HG03139 (cell line): ENCODE data around the gene ASB11.
"Not testable (repeated sequence)": the region's sequence is repeated elsewhere in the genome, so short reads cannot be mapped to it uniquely, and the experiment has no call there.

Source experiments
- ATAC-seq: cut with Tn5 transposase; IDR thresholded peaks from one replicate; pipeline ENCODE4 v1.9.1; 2021; ENCODE audit not compliant: unreplicated experiment

The ASB11 gene

DNA sequence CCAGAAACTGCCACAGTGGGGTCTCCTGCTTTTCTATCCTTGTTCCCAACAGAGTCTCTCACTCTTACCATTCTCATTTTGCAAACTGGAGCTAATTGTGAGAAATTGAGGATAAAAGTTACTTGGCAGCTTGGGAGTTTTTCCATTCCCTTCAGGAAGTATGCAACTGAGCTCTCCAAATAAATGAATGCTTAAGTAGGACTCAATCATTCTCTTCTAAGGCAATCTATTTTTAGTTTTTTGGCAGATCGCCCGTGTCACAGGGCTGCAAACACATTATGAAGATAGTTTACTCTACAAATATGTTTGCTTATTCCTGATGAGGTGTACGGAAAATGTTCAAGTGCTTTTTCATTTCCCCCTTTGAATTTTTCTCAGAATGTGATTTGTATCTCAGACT is 5.3 kb downstream of the ASB11 start:
- no peak for ATAC-seq

GRCh38 chrX:15305899-15306298 is 9.5 kb downstream of the ASB11 start:
- not testable (repeated sequence) for ATAC-seq

DNA sequence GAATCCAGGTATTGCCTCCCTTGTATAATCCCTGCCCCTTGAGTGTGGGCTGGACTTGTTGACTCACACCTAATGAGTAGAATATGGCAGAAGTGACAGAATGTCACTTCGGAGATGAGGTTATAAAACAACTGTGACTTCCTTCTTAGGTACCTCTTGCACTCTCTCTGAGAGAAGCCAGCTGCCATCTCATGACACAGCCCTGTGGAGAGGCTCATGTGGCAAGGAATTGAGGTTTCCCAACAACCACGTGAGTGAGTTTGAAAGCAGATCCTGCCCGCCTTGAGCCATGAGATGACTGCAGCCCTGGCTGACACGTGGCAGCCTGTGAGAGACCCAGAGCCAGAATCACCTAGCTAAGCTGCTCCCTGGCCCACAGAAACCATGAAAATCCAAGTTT is 13.5 kb downstream of the ASB11 start:
- ATAC-seq, result no peak

DNA sequence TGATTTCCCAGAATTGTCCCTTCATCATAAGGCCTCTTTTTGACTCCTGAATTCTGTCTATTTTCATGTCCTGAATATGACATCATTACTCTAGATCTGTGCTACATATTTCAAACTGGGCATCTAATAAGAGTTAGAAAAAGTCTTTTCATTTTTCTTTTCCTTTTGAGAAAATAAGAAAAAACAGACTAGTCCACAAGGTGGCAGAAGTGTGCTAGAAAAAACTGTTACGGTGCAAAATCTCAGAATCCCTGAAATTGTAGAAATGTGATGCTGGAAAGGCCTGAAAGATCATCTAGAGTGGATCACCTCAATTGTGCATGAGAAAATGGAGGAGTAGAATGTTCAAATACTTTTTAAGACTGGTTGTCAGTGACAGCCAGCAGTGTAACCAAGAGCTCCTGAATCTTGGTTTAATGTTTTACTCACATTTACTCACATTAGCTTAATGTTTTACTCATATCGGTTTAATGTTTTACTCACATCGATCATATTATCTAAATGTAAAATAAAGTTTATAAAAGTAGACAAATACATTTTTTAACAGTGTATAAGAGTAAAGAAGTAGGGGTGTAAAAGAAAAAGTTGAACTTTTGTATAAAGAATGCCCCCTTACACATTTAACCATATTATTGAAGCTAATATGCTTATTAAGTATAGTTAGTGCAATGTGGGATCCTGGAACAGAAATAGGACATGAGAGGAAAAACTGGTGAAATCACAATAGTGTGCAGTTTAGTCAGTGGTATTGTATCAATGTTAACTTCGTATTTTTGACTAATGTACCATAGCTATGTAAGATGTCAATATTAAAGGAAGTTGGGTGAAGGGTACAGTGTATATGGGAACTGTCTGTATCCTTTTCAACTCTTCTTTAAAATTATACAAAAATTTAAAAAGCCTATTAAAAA is 15.2 kb downstream of the ASB11 start:
- no peak for ATAC-seq

DNA sequence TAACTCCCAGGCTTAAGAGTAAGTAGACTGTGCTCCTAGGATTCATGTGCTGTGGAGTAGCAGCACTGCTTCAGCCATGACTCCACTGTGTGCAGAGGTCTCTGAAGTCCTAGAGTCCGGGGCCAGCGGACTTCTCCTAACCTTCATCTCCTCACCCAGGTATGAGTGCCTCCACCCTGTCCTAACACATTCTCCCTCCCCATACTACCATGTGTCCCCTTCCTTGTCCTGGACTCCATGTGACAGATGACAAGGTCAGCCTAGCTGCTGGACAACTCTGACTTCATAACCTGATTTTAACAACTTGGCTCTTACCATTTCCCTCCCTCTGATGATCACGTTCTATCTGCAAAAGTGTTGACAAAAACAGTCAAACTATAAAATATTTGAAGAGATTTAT is 16.7 kb downstream of the ASB11 start:
- no peak for ATAC-seq

DNA sequence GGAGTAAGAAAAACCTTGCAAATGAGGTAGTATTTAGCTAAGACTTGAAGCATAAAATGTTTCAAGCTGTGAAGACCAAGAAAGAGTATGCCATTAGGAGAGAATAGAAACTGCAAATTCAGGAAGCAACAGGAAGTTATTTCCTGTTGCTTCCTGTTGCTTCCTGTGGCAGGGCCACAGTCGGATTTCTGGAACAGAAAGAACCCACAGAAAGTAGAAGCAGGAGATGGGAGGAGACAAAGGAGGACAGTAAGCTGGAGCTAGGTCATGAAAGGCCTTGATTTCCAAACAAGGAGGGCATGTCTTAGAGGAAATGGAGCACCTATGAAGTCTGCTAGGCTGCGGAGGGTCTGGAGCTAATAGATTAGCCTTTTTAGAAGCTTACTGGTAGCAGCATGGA is 17.2 kb downstream of the ASB11 start:
- no peak for ATAC-seq

- ATAC-seq, result no peak
Measured at GRCh38 chrX:15293451-15293850, 22.0 kb downstream of the ASB11 start.

GRCh38 chrX:15292861-15293260 is 22.6 kb downstream of the ASB11 start:
- no peak for ATAC-seq

- ATAC-seq, result no peak
Measured at GRCh38 chrX:15277604-15278003, 37.8 kb downstream of the ASB11 start.

DNA sequence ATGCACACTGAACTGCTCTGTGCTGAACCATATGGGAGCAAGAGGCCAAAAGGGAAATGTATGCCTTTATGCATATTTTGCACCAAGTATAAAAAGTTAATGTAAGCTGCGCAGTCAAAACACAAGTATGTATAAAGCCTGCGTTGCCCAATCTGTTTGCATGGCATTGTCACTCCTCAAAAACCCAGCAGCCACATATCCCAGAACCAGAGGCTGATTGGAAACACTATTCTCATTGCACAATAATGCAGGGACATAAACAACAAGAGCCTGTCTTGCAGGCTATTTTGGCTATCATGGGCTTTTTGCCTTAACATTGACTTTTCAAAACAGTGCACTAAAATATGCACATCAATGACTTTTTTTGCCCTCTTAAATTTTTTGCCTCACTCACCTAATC is 40.5 kb downstream of the ASB11 start:
- no peak for ATAC-seq

GRCh38 chrX:15273275-15273674 is 42.2 kb downstream of the ASB11 start:
- ATAC-seq, result not testable (repeated sequence)

GRCh38 chrX:15271757-15272156 is 43.7 kb downstream of the ASB11 start:
- ATAC-seq, result no peak

- peak; percentile 58 for ATAC-seq
Measured at GRCh38 chrX:15269618-15270521, 45.6 kb downstream of the ASB11 start, which contains the start of gene ASB9. Gene ASB9 (minus strand): TSS chrX:15270083. CDS start chrX:15269874, 209 bp downstream.

- ATAC-seq, result no peak
Measured at GRCh38 chrX:15269120-15269519, 46.3 kb downstream of the ASB11 start.

GRCh38 chrX:15254852-15255251 is 60.6 kb downstream of the ASB11 start:
- no peak for ATAC-seq

DNA sequence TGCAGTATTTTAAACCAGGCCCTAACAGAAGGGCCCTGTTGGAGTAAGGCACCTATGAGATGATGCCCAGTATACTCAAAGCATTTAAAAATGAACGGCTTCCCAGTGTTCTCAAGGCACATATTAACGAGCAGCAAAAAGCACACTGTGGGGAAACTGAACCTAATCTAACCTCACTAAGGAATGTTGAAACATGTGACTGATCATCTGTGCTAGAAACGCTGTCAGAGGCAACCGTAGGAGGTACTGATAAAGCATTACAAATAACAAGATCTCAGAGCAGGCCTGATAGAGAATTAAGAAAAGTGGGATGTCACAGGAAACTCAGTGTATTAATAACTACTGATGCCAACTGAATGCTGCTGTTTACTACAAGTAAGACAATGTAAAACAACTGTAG is 69.5 kb downstream of the ASB11 start:
- no peak for ATAC-seq

DNA sequence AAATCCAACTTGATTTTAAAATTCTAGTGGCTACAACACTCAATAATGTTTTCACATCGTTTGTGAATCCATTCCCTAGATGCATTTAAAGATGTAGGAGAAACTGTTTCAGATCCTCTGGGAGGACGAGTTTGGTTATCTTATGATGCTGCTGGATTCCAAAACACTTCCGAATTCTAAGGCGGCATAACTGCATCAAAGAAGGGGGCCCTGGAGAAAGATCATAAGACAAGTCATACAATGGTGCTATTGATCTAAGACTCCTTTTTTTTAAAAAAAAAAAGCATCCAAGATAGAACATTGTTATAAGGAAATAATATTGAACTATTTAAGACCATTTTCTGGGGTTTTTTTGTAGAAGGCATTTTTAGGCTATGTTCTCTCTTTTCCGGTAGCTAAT is 71.0 kb downstream of the ASB11 start:
- no peak for ATAC-seq

- ATAC-seq, result no peak
Measured at GRCh38 chrX:15242899-15243555, 72.4 kb downstream of the ASB11 start.

DNA sequence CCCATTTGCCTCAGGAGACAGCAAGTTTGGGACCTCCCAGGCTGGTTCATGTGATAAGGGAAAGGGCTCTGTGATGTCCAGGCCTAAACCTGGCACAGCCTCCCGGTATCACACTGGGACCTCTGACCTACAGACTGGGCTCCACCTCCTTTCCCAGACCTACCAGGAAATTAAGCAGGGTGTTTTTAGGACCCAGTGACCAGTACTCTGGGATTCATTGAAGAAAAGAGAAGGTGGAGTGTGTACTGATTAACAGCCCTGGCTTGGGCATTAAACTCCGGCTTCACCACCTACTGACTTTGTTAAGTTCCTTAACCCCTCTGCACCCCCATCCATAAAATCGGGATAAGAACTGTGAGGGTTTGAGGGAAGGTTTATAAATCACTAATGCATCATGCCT is 74.1 kb downstream of the ASB11 start:
- ATAC-seq, result no peak

DNA sequence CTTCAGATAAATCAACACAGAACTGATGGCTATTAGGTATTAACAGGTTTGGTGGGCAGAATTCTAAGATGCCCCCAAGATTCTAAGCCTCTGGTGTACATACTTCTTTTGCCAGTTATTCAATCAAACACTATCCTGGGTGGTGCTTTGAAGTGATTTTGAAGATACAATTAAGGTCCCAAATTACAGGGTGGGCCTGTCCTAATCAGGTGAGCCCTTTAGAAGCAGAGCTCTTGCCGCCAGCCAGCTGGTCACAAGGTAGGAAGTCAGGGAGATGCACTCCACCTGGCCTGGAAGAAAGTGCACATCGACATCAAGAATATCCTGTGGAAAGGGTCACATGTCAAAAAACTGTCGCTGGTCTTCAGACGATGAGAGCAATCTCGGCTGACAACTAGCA is 75.0 kb downstream of the ASB11 start:
- no peak for ATAC-seq

DNA sequence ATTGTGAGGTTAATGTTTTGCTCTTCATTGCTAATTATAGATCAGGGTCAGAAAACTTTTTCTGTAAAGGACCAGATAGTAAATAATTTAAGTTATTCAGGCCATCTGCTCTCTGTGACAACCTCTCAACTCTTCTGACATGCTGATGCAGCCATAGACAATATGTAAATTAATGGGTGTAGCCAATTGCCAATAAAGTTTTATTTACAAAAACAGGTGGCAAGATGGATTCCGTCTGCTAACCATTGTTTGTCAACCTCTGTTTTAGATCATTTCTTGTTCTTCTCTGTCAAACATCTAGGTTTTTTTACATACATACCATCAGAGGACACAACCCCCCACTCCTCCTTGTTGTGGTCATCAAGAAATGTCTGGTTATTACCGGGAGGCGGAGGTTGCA is 79.3 kb downstream of the ASB11 start:
- ATAC-seq, result no peak
